ENCODE results near the gene PDZD4. TPM values are rescaled to one million over a fixed set of nuclear protein-coding genes. Genes with fewer than 3 reads are reported as not detected.

Gene PDZD4
- total RNA-seq, 4 donors from 2014 or later = 2.2 to 6.4 (median 4.6) TPM

- H3K4me3 ChIP-seq (ENCODE audit: low read depth, poor library complexity, severe bottlenecking) = no peak overlapping the region
- WGBS, 2 donors = 88 to 97% methylated on average over 8 to 12 of the region's 12 CpGs
- TF ChIP-seq POLR2A (IDR thresholded peaks at IDR 0.05) = no peak
- no peak for TF ChIP-seq CTCF (IDR thresholded peaks at IDR 0.05)
- DNase-seq (ENCODE audit: low spot score in 2 of 2) = no peak
- intact Hi-C loops (cut with DNase I; ENCODE audit: low total_unique reads) = no loop called here
Observed at GRCh38 chrX:153789654-153790053, 40.7 kb downstream of the PDZD4 start.

GRCh38 chrX:153786669-153787068 is 43.7 kb downstream of the PDZD4 start:
- intact Hi-C loops (cut with DNase I; ENCODE audit: low total_unique reads) = no loop called here
- DNase-seq (ENCODE audit: low spot score in 2 of 2) = no peak
- TF ChIP-seq CTCF (IDR thresholded peaks at IDR 0.05) = no peak
- TF ChIP-seq POLR2A (IDR thresholded peaks at IDR 0.05) = no peak
- WGBS, 2 donors = 76 to 85% methylated on average over 10 to 15 of the region's 15 CpGs
- H3K4me3 ChIP-seq (ENCODE audit: low read depth, poor library complexity, severe bottlenecking) = no peak overlapping the region

GRCh38 chrX:153784325-153784967 is 45.9 kb downstream of the PDZD4 start:
- no peak for TF ChIP-seq POLR2A (IDR thresholded peaks at IDR 0.05)
- no peak for TF ChIP-seq CTCF (IDR thresholded peaks at IDR 0.05)
- intact Hi-C loops (cut with DNase I; ENCODE audit: low total_unique reads) = no loop called here
- DNase-seq (ENCODE audit: low spot score in 2 of 2) = no peak
- no peak overlapping the region for H3K4me3 ChIP-seq (ENCODE audit: low read depth, poor library complexity, severe bottlenecking)
- 88% methylated on average over 27 of the region's 27 CpGs; no CpG with 5 or more reads in 1 of the 2 donors for WGBS, 2 donors

GRCh38 chrX:153783378-153784013 is 46.8 kb downstream of the PDZD4 start:
- TF ChIP-seq POLR2A (IDR thresholded peaks at IDR 0.05) = no peak
- no peak for TF ChIP-seq CTCF (IDR thresholded peaks at IDR 0.05)
- H3K4me3 ChIP-seq (ENCODE audit: low read depth, poor library complexity, severe bottlenecking) = no peak overlapping the region
- DNase-seq (ENCODE audit: low spot score in 2 of 2) = no peak
- intact Hi-C loops (cut with DNase I; ENCODE audit: low total_unique reads) = no loop called here
- 79 to 81% methylated on average over 14 to 21 of the region's 24 CpGs for WGBS, 2 donors

- WGBS, 2 donors = 96% methylated on average over 14 of the region's 14 CpGs; no CpG with 5 or more reads in 1 of the 2 donors
- TF ChIP-seq POLR2A (IDR thresholded peaks at IDR 0.05) (no peak), CTCF (IDR thresholded peaks at IDR 0.05) (no peak)
- intact Hi-C loops (cut with DNase I; ENCODE audit: low total_unique reads) = no loop called here
- H3K4me3 ChIP-seq (ENCODE audit: low read depth, poor library complexity, severe bottlenecking) = no peak overlapping the region
- no peak for DNase-seq (ENCODE audit: low spot score in 2 of 2)
Observed at GRCh38 chrX:153782871-153783270, 47.5 kb downstream of the PDZD4 start.

All from lower leg skin (tissue), 4 donors.